ENCODE results near the gene GMPR2.

Gene GMPR2

GRCh38 chr14:24268225-24268624 is 35.5 kb downstream of the GMPR2 start:
- H3K4me3 Mint-ChIP-seq = no peak overlapping the region
- DNase-seq (ENCODE audit: low spot score) = no peak
- H3K36me3 Mint-ChIP-seq (ENCODE audit: low read depth) = peaks cover 24% of the 10 kb centered on the region
- H3K27ac Mint-ChIP-seq = no peak overlapping the region
- peaks cover 27% of the 10 kb centered on the region for H3K4me1 Mint-ChIP-seq (ENCODE audit: low read depth)
- no peaks in the 10 kb centered on the region for H3K27me3 Mint-ChIP-seq (ENCODE audit: low read depth)
- H3K9me3 Mint-ChIP-seq = no peaks in the 10 kb centered on the region

DNA sequence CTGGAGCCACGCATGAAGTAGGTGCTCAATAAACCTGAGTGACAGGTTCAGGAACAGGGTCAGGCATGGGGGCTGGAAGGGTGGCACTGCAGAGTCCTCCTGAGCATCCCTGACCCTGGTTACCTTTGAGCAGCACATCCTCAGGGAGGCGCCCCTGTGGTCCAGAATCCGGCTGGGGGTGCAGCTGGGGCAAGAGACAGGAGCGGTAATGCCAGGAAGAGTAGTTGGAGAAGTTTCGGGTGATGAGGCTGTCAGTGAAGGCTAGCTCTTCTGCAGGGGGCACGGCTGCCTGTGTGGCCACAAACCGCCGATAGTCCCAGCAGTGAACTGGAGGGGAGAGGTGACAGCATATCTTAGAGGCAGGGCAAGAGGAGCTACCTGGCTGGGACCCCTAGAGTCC is 36.6 kb downstream of the GMPR2 start:
- Mint-ChIP-seq H3K4me3 (no peak overlapping the region), H3K4me1 (ENCODE audit: low read depth) (peaks cover 39% of the 10 kb centered on the region), H3K27ac (no peak overlapping the region), H3K27me3 (ENCODE audit: low read depth) (no peaks in the 10 kb centered on the region), H3K36me3 (ENCODE audit: low read depth) (peaks cover 24% of the 10 kb centered on the region), H3K9me3 (no peaks in the 10 kb centered on the region)
- DNase-seq (ENCODE audit: low spot score) = no peak

DNA sequence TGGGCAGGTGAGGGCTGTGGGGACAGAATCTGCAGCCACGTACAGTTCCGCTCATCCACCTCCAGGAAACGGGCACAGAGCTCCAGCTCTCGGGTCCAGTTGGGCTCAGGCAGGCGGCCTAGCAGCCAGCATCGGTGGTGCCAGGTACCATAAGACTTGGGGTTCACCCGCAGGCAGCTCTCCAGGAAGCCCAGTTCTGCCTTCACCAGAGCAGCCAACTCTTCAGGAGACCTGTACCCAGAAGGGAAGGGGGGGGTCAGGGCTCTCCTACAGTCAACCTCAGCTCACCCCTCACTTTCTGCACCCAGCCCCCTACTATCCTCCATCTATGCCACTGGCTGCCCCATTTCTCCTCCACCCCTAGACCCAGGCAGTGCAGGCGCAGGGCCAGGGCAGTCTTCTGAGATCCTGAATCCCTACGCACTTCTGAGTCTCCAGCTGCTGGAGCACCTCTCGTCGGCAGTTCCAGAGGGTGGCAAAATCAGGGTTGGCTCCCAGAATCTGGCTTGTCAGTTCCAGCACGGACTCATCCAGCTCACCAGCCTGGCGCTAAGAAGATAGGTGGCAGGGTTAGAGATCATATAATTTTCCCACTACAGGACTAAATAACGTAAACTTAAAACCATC is 37.3 kb downstream of the GMPR2 start:
- peak overlapping the region; percentile 18 for H3K27ac Mint-ChIP-seq

DNA sequence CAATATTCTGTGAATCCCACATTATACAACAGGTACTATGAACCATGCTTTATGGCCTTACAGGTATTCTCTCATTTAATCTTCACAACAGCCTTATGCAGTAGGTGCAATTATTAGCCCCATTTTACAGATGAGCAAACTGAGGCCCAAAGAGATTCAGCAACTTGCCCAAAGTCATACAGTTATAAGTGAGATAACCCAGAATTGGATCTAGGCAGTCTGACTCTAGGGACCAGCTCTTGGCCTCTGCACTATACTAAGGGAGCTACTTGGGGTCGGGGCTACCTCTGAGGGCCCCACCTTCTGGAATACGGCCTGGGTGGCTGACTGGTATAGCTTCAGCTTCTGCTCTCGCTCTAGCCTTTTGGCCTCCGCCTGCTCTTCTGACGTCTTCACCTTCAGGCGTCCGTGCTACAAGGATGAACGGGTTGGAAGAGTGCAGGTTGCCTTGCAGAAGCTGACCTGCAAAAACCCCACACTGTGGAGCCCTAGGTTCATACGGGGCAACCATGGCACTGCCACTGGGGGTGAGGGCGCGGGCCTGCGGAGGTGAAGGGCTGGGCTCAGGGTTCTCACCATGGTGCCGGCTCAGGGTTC is 37.9 kb downstream of the GMPR2 start:
- peaks cover 24% of the 10 kb centered on the region for H3K36me3 Mint-ChIP-seq (ENCODE audit: low read depth)
- H3K9me3 Mint-ChIP-seq = no peaks in the 10 kb centered on the region
- DNase-seq (ENCODE audit: low spot score) = peak; percentile 11
- H3K4me3 Mint-ChIP-seq = peak overlapping the region; percentile 93
- H3K4me1 Mint-ChIP-seq (ENCODE audit: low read depth) = peaks cover 42% of the 10 kb centered on the region
- H3K27me3 Mint-ChIP-seq (ENCODE audit: low read depth) = no peaks in the 10 kb centered on the region
- H3K27ac Mint-ChIP-seq = peak overlapping the region; percentile 88

More for the DNA sequence above, 37.3 kb downstream of the GMPR2 start:
- no peaks in the 10 kb centered on the region for H3K27me3 Mint-ChIP-seq (ENCODE audit: low read depth)
- H3K4me1 Mint-ChIP-seq (ENCODE audit: low read depth) = peaks cover 40% of the 10 kb centered on the region
- H3K4me3 Mint-ChIP-seq = peak overlapping the region; percentile 93
- H3K36me3 Mint-ChIP-seq (ENCODE audit: low read depth) = peaks cover 24% of the 10 kb centered on the region
- no peaks in the 10 kb centered on the region for H3K9me3 Mint-ChIP-seq
- no peak for DNase-seq (ENCODE audit: low spot score)

GRCh38 chr14:24271134-24271833 is 38.6 kb downstream of the GMPR2 start, which contains the start of gene RABGGTA:
Gene RABGGTA (minus strand): TSS chr14:24271597. CDS start chr14:24271115, 482 bp downstream.
- Mint-ChIP-seq H3K4me1 (ENCODE audit: low read depth) (peaks cover 42% of the 10 kb centered on the region), H3K27ac (peak within 1 kb of the TSS; percentile 88), H3K4me3 (peak within 1 kb of the TSS; percentile 93), H3K36me3 (ENCODE audit: low read depth) (peaks cover 22% of the 10 kb centered on the region), H3K27me3 (ENCODE audit: low read depth) (no peaks in the 10 kb centered on the region), H3K9me3 (no peaks in the 10 kb centered on the region)
- DNase-seq (ENCODE audit: low spot score) = peak; percentile 85

GRCh38 chr14:24271834-24272263 is 39.1 kb downstream of the GMPR2 start:
- peaks cover 17% of the 10 kb centered on the region for H3K36me3 Mint-ChIP-seq (ENCODE audit: low read depth)
- peak overlapping the region; percentile 88 for H3K27ac Mint-ChIP-seq
- H3K27me3 Mint-ChIP-seq (ENCODE audit: low read depth) = no peaks in the 10 kb centered on the region
- peak overlapping the region; percentile 79 for H3K4me3 Mint-ChIP-seq
- no peak for DNase-seq (ENCODE audit: low spot score)
- H3K4me1 Mint-ChIP-seq (ENCODE audit: low read depth) = peaks cover 42% of the 10 kb centered on the region
- H3K9me3 Mint-ChIP-seq = no peaks in the 10 kb centered on the region

- Mint-ChIP-seq H3K27ac (peak overlapping the region; percentile 88), H3K36me3 (ENCODE audit: low read depth) (peaks cover 11% of the 10 kb centered on the region), H3K27me3 (ENCODE audit: low read depth) (no peaks in the 10 kb centered on the region), H3K4me3 (peak overlapping the region; percentile 79), H3K9me3 (no peaks in the 10 kb centered on the region), H3K4me1 (ENCODE audit: low read depth) (peaks cover 43% of the 10 kb centered on the region)
- DNase-seq (ENCODE audit: low spot score) = no peak
Observed at GRCh38 chr14:24272467-24272866, 39.7 kb downstream of the GMPR2 start.

GRCh38 chr14:24273422-24273998 is 40.8 kb downstream of the GMPR2 start:
- H3K4me3 Mint-ChIP-seq = peak overlapping the region; percentile 22
- H3K27me3 Mint-ChIP-seq (ENCODE audit: low read depth) = no peaks in the 10 kb centered on the region
- H3K27ac Mint-ChIP-seq = no peak overlapping the region
- no peak for DNase-seq (ENCODE audit: low spot score)
- no peaks in the 10 kb centered on the region for H3K9me3 Mint-ChIP-seq
- H3K4me1 Mint-ChIP-seq (ENCODE audit: low read depth) = peaks cover 47% of the 10 kb centered on the region
- H3K36me3 Mint-ChIP-seq (ENCODE audit: low read depth) = peaks cover 14% of the 10 kb centered on the region

- H3K27ac Mint-ChIP-seq = peak overlapping the region; percentile 71
- DNase-seq (ENCODE audit: low spot score) = peak; percentile 65
Observed at GRCh38 chr14:24274101-24274543, 41.4 kb downstream of the GMPR2 start.

DNA sequence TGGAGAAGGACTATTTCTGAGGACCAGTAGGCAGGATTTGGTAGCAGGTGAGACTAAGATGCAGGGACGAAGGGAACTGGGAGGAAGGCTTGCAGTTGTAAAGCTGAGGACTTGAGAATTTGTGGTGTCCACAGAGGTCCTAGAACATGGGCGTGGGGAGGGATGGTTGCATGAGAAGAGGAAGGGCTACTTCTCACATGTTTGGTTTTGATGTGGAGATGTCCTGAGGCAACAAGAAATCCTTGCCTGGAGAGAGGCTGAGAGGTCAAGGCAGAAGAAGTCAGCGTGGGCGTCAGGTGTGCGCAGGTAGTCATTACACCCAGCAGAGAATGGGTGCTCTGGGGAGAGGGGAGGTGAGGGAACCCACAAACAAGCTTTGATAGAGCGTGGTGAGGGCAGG is 44.3 kb downstream of the GMPR2 start:
- Mint-ChIP-seq H3K36me3 (ENCODE audit: low read depth) (peaks cover 3% of the 10 kb centered on the region), H3K4me1 (ENCODE audit: low read depth) (peaks cover 44% of the 10 kb centered on the region), H3K27ac (peak overlapping the region; percentile 49), H3K4me3 (no peak overlapping the region), H3K9me3 (no peaks in the 10 kb centered on the region), H3K27me3 (ENCODE audit: low read depth) (no peaks in the 10 kb centered on the region)
- no peak for DNase-seq (ENCODE audit: low spot score)

More at GRCh38 chr14:24274101-24274543, 41.4 kb downstream of the GMPR2 start:
- H3K36me3 Mint-ChIP-seq (ENCODE audit: low read depth) = peaks cover 9% of the 10 kb centered on the region
- no peaks in the 10 kb centered on the region for H3K27me3 Mint-ChIP-seq (ENCODE audit: low read depth)
- H3K9me3 Mint-ChIP-seq = no peaks in the 10 kb centered on the region
- peak overlapping the region; percentile 8 for H3K4me3 Mint-ChIP-seq
- peaks cover 52% of the 10 kb centered on the region for H3K4me1 Mint-ChIP-seq (ENCODE audit: low read depth)

DNA sequence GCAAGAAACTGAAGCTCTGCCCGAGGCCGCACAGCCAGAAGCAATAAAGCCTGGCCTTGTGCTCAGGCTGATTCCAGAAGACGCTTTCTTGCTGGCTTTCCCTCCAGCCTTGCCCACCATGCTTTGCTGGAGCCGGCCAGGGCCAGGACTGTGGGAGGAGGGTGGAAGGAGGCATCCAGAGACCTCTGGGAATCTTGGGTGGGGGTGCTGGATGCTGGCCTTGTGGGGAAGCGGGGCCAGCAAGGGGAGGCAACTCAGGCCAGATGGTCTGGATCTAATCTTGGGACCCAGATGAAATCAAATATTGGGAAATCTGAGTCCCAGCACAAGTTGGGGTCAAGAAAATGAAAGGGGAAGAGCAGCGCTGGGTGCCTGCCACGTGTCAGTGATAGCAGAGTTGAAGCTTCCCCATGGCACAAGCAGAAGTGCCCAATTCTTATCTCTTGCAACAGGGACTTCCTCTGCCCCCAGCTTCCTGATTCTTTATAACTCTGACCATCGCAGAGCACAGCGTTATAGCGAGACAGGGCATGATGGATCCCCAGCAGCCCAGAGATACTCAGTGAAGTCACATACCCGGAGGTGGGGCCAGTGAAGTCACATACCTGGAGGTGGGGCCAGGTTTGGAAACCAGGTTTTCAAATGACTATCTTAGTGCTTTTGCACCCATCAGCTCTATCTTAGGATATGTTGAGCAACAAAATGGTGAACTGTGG is 45.0 kb downstream of the GMPR2 start:
- Mint-ChIP-seq H3K4me1 (ENCODE audit: low read depth) (peaks cover 37% of the 10 kb centered on the region), H3K9me3 (no peaks in the 10 kb centered on the region), H3K27ac (peak overlapping the region; percentile 11), H3K4me3 (no peak overlapping the region), H3K27me3 (ENCODE audit: low read depth) (no peaks in the 10 kb centered on the region), H3K36me3 (ENCODE audit: low read depth) (peaks cover 3% of the 10 kb centered on the region)
- no peak for DNase-seq (ENCODE audit: low spot score)

- H3K4me1 Mint-ChIP-seq (ENCODE audit: low read depth) = peaks cover 32% of the 10 kb centered on the region
- peaks cover 3% of the 10 kb centered on the region for H3K36me3 Mint-ChIP-seq (ENCODE audit: low read depth)
- no peak for DNase-seq (ENCODE audit: low spot score)
- no peak overlapping the region for H3K4me3 Mint-ChIP-seq
- H3K9me3 Mint-ChIP-seq = no peaks in the 10 kb centered on the region
- H3K27me3 Mint-ChIP-seq (ENCODE audit: low read depth) = no peaks in the 10 kb centered on the region
- H3K27ac Mint-ChIP-seq = no peak overlapping the region
Observed at GRCh38 chr14:24278424-24278823, 45.7 kb downstream of the GMPR2 start.

DNA sequence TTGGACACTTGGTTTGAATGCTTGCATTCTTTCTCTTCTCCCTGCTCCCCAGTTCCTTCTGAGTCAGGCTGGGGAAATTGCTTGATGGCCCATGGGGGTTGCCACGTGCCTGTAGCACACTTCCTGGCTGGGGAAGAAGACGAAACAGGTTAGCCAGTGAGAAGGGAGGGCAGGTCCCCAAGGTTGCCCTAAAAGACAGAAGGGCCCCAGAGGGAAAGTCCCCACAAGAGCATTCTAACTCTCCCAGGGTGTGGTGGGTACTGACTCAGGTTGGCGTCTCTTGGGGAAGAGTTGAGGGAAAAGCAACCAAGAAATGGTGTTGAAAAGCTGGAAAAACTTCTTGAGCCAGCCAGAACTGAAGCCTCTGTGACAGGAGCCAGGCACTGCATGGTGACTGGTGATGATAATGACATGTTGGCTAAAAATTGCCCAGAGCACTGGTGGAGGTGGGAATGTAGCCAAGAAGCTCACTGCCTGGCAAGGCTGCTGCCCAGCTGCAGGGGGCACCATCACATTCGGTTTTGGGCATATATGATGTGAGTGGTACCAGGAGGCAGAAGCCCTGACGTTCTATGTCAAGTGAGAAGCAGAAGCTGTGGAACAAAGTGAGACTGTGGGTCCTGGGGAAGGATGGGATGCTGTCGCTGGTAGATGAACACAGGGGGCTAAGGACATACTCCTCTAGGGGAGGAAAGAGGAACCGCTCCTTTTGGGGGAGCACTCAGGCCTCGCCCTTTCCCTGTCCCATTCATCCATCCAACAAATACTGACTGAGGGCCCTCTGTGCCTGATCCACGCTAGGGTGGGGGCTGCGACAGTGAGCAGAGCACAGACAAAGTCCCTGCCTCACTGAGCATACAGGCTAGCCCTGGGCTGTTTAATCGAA is 46.8 kb downstream of the GMPR2 start:
- Mint-ChIP-seq H3K9me3 (no peaks in the 10 kb centered on the region), H3K36me3 (ENCODE audit: low read depth) (peaks cover 3% of the 10 kb centered on the region), H3K4me1 (ENCODE audit: low read depth) (peaks cover 23% of the 10 kb centered on the region), H3K27ac (no peak overlapping the region), H3K4me3 (no peak overlapping the region), H3K27me3 (ENCODE audit: low read depth) (peaks cover 2% of the 10 kb centered on the region)
- peak; percentile 31 for DNase-seq (ENCODE audit: low spot score)
